Thoracic aorta (tissue), 2 donors: Measurements from ENCODE around the gene ASTN2. TPM values are rescaled to one million over a fixed set of nuclear protein-coding genes. Genes with fewer than 3 reads are reported as not detected.

ENCODE experiments used
- ATAC-seq: fragments of 150-250 bp; one replicate; pipeline ENCODE4 v1.8.0; 2017; ENCODE audit warnings: low read depth; ENCODE audit not compliant: insufficient number of reproducible peaks, low FRiP score
- DNase-seq: peaks from one replicate; pipeline ENCODE4 v3.0.0-alpha.2; 2020; ENCODE audit warnings: low spot score
- H3K27ac ChIP-seq, 2 donors: fragments of 200-600 bp; sonication (generic); 1 replicate in 1 of 2; 2 replicates in 1 of 2; pipeline ENCODE4 v1.5.1; 2016; ENCODE audit warnings: mild to moderate bottlenecking in 2 of 2, moderate library complexity in 2 of 2
- H3K27me3 ChIP-seq: fragments of 200-600 bp; sonication (generic); replicated peaks from 2 replicates; pipeline ENCODE4 v1.6.0; 2016; ENCODE audit warnings: mild to moderate bottlenecking; ENCODE audit not compliant: insufficient read depth
- H3K36me3 ChIP-seq: fragments of 200-600 bp; sonication (generic); one replicate; pipeline ENCODE4 v1.5.1; 2016
- H3K4me1 ChIP-seq, 2 donors: fragments of 200-600 bp; sonication (generic); 1 replicate in 1 of 2; 2 replicates in 1 of 2; pipeline versions ENCODE4 v1.5.1 to v1.6.0; 2016; ENCODE audit warnings: low read depth in 2 of 2, mild to moderate bottlenecking in 1 of 2; ENCODE audit not compliant: control insufficient read depth in 1 of 2
- H3K4me3 ChIP-seq: fragments of 200-600 bp; sonication (generic); 2 replicates; pipeline ENCODE4 v1.5.1; 2016; ENCODE audit warnings: mild to moderate bottlenecking
- H3K9me3 ChIP-seq: fragments of 200-600 bp; sonication (generic); 2 replicates; pipeline ENCODE4 v1.5.1; 2016
- total RNA-seq, 2 donors: library from RNA; depleted of rRNA; stranded (reverse); fragments of >200 nt; gene quantifications; one replicate each; pipeline versions ENCODE4 v1.1.0 to v1.2.3, GENCODE V29; 2016
- TF ChIP-seq, protein P1 (sequence below): fragments of 200-600 bp; sonication (generic); IDR thresholded peaks from one replicate; pipeline ENCODE4 v1.5.1; 2019; ENCODE audit warnings: antibody characterized with exemption

Gene ASTN2
- total RNA-seq, 2 donors from 2014 or later: 6.8 to 7.1 TPM

DNA sequence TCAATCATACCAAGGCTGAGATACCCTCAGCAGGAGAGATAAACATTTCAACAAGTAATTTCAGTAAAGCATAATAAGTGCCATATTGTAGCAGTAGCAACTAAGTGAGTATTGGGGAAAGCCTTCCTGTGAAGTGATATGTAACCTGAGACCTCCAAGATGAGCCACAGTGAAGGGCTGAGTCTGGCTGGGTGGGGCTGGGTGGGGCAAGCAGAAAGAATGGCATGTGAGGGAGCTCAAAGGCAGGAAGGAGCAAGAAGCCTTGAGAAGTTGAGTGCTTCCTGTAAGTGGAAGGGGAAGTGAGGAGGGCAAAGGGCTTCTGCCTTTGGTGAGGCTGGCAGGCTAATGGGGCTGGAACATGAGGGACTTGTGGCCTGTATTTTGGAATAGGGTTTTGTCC, 19.7 kb upstream of the ASTN2 start:
- DNase-seq: no peak
- Histone ChIP-seq H3K4me3 (no peak overlapping the region), H3K27me3 (no peaks in the 10 kb centered on the region), H3K36me3 (no peaks in the 10 kb centered on the region), H3K4me1 (no peaks in the 10 kb centered on the region), H3K27ac (no peak overlapping the region), H3K9me3 (no peaks in the 10 kb centered on the region)
- ATAC-seq: no peak
- TF ChIP-seq, protein P1, sequence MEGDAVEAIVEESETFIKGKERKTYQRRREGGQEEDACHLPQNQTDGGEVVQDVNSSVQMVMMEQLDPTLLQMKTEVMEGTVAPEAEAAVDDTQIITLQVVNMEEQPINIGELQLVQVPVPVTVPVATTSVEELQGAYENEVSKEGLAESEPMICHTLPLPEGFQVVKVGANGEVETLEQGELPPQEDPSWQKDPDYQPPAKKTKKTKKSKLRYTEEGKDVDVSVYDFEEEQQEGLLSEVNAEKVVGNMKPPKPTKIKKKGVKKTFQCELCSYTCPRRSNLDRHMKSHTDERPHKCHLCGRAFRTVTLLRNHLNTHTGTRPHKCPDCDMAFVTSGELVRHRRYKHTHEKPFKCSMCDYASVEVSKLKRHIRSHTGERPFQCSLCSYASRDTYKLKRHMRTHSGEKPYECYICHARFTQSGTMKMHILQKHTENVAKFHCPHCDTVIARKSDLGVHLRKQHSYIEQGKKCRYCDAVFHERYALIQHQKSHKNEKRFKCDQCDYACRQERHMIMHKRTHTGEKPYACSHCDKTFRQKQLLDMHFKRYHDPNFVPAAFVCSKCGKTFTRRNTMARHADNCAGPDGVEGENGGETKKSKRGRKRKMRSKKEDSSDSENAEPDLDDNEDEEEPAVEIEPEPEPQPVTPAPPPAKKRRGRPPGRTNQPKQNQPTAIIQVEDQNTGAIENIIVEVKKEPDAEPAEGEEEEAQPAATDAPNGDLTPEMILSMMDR: no peak

DNA sequence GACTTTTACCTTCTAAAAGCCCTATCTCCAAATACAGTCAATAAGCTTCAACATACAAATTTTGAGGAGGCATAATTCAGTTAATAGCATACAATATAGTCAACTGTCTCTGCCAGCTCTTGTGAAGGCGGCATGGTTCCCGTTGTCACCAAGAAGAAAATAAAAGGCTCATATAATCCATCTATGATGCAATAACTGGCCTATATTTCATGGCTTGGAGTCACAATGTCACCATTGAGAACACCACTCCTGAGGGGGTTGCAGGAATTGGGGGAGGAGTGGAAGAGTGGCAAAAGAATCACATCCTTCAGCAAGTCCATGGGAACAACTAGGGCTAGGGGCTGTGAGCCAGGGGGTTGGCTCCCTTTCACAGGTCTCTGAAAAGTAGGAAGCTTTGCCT, 16.0 kb upstream of the ASTN2 start:
- no peak overlapping the region for H3K4me3 ChIP-seq
- no peak for DNase-seq
- no peaks in the 10 kb centered on the region for H3K9me3 ChIP-seq
- H3K27me3 ChIP-seq: no peaks in the 10 kb centered on the region
- no peaks in the 10 kb centered on the region for H3K36me3 ChIP-seq
- H3K27ac ChIP-seq: no peak overlapping the region
- ATAC-seq: no peak
- H3K4me1 ChIP-seq: no peaks in the 10 kb centered on the region
- TF ChIP-seq, protein P1: no peak

DNA sequence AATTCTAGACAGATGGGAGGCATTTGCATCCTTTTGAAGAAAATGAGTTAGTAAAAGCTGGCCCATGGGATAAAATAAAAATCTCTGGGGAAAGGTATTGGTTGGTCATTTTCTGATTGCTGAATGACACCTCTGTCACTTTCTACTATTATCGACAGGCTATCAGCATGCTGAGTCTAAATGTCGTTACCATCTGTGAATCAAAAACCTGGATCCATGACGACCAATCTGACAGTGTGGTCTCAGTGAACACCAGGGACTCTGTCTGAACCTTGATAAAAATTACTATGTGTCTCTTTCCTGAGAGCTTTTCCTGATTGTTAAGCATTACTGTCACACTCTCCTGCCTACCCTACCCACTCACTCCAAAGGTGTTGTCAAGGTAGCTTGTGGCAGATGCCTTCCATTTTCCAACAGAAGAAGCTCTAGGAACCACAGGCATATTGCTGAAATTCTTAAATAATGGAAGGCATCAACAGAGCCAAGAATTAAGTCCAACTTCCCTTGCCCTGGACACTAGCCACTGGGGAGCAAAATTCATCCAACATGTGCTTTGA, 12.6 kb upstream of the ASTN2 start:
- Histone ChIP-seq H3K4me1 (no peaks in the 10 kb centered on the region), H3K27ac (no peak overlapping the region), H3K4me3 (no peak overlapping the region), H3K27me3 (no peaks in the 10 kb centered on the region), H3K36me3 (no peaks in the 10 kb centered on the region), H3K9me3 (no peaks in the 10 kb centered on the region)
- DNase-seq (no peak), ATAC-seq (no peak)
- TF ChIP-seq, protein P1: no peak

DNA sequence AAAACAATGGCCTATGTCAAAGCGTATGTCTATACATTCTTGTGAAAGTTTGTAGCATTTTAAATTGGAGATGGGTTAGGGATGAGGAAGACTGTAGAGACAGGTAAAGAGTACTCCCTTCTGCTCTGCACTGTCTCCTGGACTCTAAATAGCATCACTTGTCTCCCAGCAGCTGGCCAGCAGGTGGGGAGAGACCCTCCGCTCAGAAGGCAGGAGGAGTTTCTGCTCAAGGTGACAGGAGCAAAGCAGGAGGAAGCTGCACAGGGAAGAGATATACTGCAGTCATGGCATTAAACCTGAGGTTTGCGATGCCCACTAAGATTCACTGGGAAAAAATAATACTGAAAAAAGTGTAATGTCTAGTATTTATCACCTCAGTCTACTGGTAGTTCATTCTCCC, 10.7 kb upstream of the ASTN2 start:
- TF ChIP-seq, protein P1: no peak

DNA sequence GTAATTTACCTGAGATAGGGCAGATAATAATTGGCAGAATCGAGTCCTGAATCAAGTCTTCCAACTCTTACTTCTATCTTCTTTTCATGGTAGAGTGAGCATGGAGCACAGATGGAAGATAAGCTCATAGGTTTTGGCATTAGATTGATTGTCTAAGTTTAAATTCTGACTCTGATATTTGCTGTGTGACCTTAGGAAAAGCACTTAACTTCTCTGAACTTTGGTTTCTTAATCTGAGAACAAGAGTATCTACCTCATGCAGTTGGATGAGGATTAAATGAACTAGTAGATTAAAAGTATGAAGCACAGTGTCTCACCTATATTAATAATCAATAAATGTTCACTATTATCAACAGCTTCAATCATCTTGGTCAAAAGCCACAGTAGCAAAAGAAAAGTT, 9.4 kb upstream of the ASTN2 start:
- no peak for DNase-seq
- no peaks in the 10 kb centered on the region for H3K36me3 ChIP-seq
- no peak overlapping the region for H3K27ac ChIP-seq
- no peaks in the 10 kb centered on the region for H3K4me1 ChIP-seq
- no peak for ATAC-seq
- H3K9me3 ChIP-seq: no peaks in the 10 kb centered on the region
- H3K27me3 ChIP-seq: no peaks in the 10 kb centered on the region
- H3K4me3 ChIP-seq: no peak overlapping the region
- TF ChIP-seq, protein P1: no peak

More for the DNA sequence above, 10.7 kb upstream of the ASTN2 start:
- H3K36me3 ChIP-seq: no peaks in the 10 kb centered on the region
- no peak overlapping the region for H3K27ac ChIP-seq
- no peaks in the 10 kb centered on the region for H3K27me3 ChIP-seq
- no peak for ATAC-seq
- no peak overlapping the region for H3K4me3 ChIP-seq
- no peaks in the 10 kb centered on the region for H3K4me1 ChIP-seq
- no peak for DNase-seq
- no peaks in the 10 kb centered on the region for H3K9me3 ChIP-seq
